SIG-M5 (cell line): ENCODE measurements around the gene ASAP2.

ENCODE experiments used
- DNase-seq: peaks from one replicate; lab custom pipeline; 2025; lab: John Stamatoyannopoulos, UW

The ASAP2 gene

DNA sequence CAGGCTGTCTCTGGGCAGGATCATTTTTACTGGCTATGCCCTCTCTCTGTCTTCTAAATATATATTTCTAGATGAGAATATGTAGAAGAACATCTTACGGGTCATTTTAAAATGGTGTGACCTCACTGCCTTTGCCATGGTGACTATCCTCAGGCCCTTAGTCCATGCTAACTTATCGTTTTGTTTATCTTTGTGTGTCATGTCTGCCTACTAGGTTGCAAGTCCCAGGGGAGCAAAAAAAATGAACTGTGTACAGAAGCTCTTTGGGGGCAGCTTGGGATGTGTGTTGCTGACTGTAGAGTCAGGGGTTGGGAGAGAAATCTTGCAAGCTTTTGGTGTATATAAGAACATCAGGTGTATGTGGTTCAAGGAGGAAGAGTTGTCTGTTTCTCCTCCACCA is 227.9 kb downstream of the ASAP2 start:
- no peak for DNase-seq

DNA sequence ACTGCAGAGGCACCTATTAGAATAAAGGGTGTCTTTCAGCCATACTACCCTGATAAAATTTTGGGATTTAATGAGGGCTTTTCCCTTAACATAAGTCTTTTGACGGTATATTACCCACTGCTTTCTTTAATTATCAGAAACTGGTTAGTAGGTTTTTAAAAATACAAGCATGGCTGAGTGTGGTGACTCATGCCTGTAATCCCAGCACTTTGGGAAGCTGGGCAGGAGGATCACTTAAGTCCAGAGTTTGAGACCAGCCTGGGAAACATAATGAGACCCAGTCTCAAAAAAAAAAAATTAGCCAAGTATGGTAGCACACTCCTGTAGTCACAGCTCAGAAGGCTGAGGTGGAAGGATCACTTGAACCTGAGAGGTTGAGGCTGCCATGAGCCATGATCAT is 232.9 kb downstream of the ASAP2 start:
- no peak for DNase-seq

DNA sequence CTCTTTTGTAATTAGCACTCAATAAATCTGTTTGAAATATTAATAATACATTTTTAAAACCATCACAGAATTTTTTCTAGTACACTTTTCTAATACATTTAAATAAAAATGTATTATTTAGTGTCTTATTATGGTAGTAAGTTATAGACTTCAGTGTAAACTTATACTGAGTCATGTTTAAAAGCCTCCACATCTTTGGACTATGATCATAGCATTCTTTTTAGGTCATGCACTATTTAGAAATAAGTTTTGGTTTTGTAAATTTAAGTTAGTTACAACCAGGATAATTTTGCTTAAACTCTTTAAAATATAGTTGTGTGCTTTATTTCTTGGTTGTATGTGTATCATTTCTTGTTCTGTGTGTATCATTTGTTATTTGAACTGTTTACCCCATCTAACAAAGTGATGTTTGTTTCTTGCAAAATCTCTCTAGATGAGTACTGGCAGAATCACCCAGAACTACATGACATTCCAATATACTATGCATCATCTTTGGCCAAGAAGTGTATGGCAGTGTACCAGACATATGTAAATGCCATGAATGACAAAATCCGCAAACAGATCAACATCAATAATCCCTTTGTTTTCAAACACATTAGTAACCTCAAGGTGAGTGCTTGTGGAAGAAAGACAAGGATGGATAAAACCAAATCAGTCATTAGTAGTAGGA is 233.6 kb downstream of the ASAP2 start:
- DNase-seq, result no peak

DNA sequence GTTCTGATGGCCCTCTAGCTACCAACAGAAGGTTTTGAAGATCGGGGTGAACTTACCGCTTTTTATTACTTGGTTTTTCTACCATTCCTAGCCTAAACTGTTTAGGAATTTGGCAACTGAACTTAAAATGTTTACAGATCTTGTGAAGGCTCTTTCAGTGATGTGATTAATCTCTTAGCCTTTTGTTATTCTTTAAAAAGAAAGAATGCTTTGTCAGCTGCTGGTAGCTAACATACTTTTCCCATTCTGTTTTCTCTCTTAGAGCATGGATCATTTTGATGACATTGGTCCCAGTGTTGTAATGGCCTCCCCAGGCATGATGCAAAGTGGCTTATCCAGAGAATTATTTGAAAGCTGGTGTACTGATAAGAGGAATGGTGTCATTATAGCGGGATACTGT is 234.9 kb downstream of the ASAP2 start:
- no peak for DNase-seq

DNA sequence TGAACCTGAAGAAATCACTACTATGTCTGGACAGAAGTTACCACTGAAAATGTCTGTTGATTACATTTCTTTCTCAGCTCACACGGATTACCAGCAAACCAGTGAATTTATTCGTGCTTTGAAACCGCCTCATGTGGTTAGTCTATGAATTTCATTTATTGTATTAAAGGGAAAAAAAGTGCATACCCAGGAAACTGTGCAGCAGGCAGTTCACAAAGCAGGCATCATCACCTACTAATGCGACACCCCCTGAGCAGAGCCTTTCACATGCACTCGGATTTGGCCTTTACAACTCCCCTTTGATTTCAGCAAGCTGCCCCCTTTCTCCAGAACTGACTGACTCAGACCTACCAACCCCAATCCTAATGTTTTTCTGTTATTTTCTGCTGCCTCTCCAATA is 236.9 kb downstream of the ASAP2 start:
- DNase-seq, result no peak

DNA sequence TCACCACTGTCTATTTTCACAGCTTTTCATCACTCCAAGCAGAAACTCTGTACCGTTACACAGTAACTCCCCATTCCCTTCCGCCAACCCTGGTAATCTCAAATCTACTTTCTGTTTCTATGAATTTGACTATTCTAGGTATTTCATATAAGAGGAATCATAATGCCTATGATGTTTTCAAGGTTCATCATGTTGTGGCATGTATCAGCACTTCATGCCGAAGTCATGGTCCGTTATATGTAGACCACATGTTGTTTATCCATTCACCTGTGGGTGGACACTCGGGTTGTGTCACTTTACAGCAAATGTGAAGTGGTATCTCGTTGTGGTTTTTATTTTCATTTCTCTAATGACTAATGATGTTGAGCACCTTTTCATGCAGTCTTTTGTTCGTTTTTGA is 238.5 kb downstream of the ASAP2 start:
- DNase-seq, result no peak

DNA sequence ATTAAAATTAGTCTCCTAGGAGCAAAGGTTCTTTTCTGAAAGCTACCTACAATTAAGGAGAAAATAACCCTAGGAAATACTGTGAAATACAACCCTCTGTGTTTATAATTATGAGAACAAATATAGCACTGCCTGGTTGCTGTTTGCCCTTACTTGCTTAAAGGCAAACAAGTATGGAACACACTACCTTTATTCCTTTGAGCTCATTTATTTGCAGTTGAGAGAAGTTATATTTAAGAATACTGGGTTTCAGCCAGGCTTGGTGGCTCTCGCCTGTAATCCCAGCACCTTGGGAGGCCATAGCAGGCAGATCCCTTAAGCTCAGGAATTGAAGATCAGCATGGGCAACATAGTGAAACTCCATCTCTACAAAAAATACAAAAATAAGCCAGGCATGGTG is 244.6 kb downstream of the ASAP2 start:
- no peak for DNase-seq
